ENCODE measurements around the gene CAPZB. TPM values are rescaled to one million over a fixed set of nuclear protein-coding genes. Genes with fewer than 3 reads are reported as not detected.

The CAPZB gene
- polyA plus RNA-seq, 2 of the 4 experiments (the other 2 are of a cell fraction), result 133 to 296 TPM

- no peak for FAIRE-seq
These were observed 143.9 kb downstream of the CAPZB start for GRCh38 chr1:19341201-19342061.

DNA sequence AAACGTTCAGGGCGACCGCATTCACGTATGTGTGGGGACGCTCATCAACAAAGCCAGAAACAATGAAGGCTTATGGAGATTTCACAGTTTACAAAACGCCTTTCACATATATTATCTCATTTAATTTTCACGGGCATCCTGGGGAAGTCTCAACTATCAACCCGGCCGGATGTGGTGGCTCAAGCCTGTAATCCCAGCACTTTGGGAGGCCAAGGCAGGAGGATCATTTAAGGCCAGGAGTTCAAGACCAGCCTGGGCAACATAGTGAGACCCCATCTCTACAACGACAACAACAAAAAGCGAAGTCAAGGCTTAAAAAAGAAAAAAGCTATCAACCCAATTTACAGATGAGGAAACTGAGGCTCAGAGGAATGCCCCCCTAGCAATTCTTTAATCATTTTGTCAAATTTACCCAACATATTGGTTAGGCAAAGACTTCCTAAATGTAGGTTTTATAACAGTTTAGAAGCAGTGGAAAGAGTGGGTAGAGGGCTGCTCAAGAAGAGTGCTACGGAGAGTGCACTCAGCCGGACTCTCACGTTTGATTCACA is 144.9 kb downstream of the CAPZB start:
- TF ChIP-seq KDM1A (IDR thresholded peaks at IDR 0.05; ENCODE audit: low read depth) (0 out of 2 replicates have a peak, but pooled peaks have one; percentile 37), HOXB5 (CRISPR knock-in tag; IDR thresholded peaks at IDR 0.05) (no peak)
- Histone ChIP-seq H3K4me1 (no peaks in the 10 kb centered on the region), H3K4me2 (no peak overlapping the region), H3K4me3 (no peak overlapping the region), H3K9me3 (no peaks in the 10 kb centered on the region), H3K27ac (no peak overlapping the region)
- DNase-seq (ENCODE audit: low read depth in 1 of 2, low spot score in 1 of 2) (no peak), FAIRE-seq (no peak), ATAC-seq (no peak)
- ChIA-PET POLR2A (no interaction called here), CTCF (interaction anchor here (0.7 to 2.4 kb wide), 6 partner anchors 9 to 311 kb away, joined by 3 to 8 read pairs (median 4); partner anchors contain the start of genes AKR7A2 and SLC66A1)
- WGBS (ENCODE audit: missing lambda C conversion rate), result 92% methylated on average over 14 of the region's 14 CpGs

More at GRCh38 chr1:19341201-19342061, 143.9 kb downstream of the CAPZB start:
- peak; percentile 17 to 27; a peak in 1 of 5 replicates for TF ChIP-seq RAD21 (conservative IDR thresholded peaks at IDR 0.05 in 1 of 2, IDR thresholded peaks at IDR 0.05 in 1 of 2)
- no peak for TF ChIP-seq EHMT2 (IDR thresholded peaks at IDR 0.05; ENCODE audit: low read depth)
- no peak for TF ChIP-seq HES2 (IDR thresholded peaks at IDR 0.05)
- 0 out of 2 replicates have a peak, but pooled peaks have one; percentile 44 for TF ChIP-seq POLR2AphosphoS2 (conservative IDR thresholded peaks at IDR 0.05; ENCODE audit: low read length)
- TF ChIP-seq, protein P1, sequence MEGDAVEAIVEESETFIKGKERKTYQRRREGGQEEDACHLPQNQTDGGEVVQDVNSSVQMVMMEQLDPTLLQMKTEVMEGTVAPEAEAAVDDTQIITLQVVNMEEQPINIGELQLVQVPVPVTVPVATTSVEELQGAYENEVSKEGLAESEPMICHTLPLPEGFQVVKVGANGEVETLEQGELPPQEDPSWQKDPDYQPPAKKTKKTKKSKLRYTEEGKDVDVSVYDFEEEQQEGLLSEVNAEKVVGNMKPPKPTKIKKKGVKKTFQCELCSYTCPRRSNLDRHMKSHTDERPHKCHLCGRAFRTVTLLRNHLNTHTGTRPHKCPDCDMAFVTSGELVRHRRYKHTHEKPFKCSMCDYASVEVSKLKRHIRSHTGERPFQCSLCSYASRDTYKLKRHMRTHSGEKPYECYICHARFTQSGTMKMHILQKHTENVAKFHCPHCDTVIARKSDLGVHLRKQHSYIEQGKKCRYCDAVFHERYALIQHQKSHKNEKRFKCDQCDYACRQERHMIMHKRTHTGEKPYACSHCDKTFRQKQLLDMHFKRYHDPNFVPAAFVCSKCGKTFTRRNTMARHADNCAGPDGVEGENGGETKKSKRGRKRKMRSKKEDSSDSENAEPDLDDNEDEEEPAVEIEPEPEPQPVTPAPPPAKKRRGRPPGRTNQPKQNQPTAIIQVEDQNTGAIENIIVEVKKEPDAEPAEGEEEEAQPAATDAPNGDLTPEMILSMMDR (IDR thresholded peaks at IDR 0.05), result peak; percentile 45
- no peak for TF ChIP-seq HOXB5 (CRISPR knock-in tag; IDR thresholded peaks at IDR 0.05)
- Histone ChIP-seq H3K4me1 (no peaks in the 10 kb centered on the region), H3K4me3 (no peak overlapping the region), H3K4me2 (no peak overlapping the region), H3K9me3 (no peaks in the 10 kb centered on the region), H3K27ac (no peak overlapping the region)
- 30% methylated on average over 16 of the region's 25 CpGs for WGBS (ENCODE audit: missing lambda C conversion rate)
- ChIA-PET CTCF (interaction anchor here (0.5 to 2.4 kb wide), 20 partner anchors 8 to 1140 kb away, joined by 3 to 7 read pairs (median 4); partner anchors contain the start of genes AKR7A2 and SLC66A1), POLR2A (no interaction called here)
- DNase-seq (ENCODE audit: low read depth in 1 of 2, low spot score in 1 of 2) (peak; percentile 74 to 82), ATAC-seq (peak; percentile 51 to 77)

DNA sequence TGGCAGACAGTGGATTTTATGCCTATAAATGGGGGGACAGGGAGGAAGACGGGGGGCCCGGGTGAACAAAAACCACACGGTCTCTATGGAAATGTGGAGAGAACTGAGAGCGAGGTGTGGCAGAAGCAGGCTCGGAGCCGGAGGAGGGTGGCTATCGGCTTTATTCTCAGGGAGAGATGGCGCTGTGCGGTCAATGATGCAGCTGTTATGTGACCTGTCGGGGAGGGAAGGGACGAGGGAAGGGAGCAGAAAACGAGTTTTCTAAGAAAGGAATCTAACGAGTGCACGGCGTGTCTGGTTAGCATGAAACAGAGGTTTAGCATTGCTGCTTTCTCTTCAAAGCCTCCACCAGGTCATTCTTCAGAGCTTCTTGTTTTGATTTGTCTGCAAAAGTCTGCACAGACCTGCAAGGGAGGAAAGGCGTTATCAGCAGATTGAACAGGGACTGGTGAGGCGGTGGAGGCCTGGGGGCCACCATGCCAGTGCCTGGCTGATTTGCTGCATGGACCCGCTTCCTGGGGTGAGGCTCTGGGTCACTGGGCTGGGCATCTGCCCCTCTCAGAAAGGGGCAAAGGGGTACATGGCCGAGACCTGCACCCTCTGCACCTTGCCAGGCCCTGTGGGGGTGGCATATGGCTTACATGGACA is 146.0 kb downstream of the CAPZB start:
- ATAC-seq, result no peak
- ChIA-PET POLR2A (no interaction called here), CTCF (interaction anchor here (1.0 to 1.7 kb wide), 2 partner anchors 9 to 312 kb away, joined by 3 to 8 read pairs; no protein-coding TSS in a partner anchor)
- 89% methylated on average over 17 of the region's 19 CpGs for WGBS (ENCODE audit: missing lambda C conversion rate)
- Histone ChIP-seq H3K4me1 (no peaks in the 10 kb centered on the region), H3K27ac (no peak overlapping the region), H3K9me3 (no peaks in the 10 kb centered on the region), H3K4me2 (no peak overlapping the region), H3K4me3 (no peak overlapping the region)
- DNase-seq (ENCODE audit: low read depth in 1 of 2, low spot score in 1 of 2), result no peak
- FAIRE-seq, result no peak
- TF ChIP-seq HOXB5 (CRISPR knock-in tag; IDR thresholded peaks at IDR 0.05), result no peak
- no peak for TF ChIP-seq E2F6 (IDR thresholded peaks at IDR 0.05; ENCODE audit: borderline replicate concordance, low read depth)
- TF ChIP-seq HES2 (IDR thresholded peaks at IDR 0.05), result no peak
- TF ChIP-seq, protein P2, sequence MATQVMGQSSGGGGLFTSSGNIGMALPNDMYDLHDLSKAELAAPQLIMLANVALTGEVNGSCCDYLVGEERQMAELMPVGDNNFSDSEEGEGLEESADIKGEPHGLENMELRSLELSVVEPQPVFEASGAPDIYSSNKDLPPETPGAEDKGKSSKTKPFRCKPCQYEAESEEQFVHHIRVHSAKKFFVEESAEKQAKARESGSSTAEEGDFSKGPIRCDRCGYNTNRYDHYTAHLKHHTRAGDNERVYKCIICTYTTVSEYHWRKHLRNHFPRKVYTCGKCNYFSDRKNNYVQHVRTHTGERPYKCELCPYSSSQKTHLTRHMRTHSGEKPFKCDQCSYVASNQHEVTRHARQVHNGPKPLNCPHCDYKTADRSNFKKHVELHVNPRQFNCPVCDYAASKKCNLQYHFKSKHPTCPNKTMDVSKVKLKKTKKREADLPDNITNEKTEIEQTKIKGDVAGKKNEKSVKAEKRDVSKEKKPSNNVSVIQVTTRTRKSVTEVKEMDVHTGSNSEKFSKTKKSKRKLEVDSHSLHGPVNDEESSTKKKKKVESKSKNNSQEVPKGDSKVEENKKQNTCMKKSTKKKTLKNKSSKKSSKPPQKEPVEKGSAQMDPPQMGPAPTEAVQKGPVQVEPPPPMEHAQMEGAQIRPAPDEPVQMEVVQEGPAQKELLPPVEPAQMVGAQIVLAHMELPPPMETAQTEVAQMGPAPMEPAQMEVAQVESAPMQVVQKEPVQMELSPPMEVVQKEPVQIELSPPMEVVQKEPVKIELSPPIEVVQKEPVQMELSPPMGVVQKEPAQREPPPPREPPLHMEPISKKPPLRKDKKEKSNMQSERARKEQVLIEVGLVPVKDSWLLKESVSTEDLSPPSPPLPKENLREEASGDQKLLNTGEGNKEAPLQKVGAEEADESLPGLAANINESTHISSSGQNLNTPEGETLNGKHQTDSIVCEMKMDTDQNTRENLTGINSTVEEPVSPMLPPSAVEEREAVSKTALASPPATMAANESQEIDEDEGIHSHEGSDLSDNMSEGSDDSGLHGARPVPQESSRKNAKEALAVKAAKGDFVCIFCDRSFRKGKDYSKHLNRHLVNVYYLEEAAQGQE (IDR thresholded peaks at IDR 0.05), result no peak
- TF ChIP-seq, protein P1 (IDR thresholded peaks at IDR 0.05), result no peak
- no peak for TF ChIP-seq ZSCAN20 (CRISPR knock-in tag; IDR thresholded peaks at IDR 0.05)
- TF ChIP-seq FOXS1 (CRISPR knock-in tag; IDR thresholded peaks at IDR 0.05), result no peak
- no peak for TF ChIP-seq KDM1A (IDR thresholded peaks at IDR 0.05; ENCODE audit: low read depth)
- TF ChIP-seq GATA3 (IDR thresholded peaks at IDR 0.05; ENCODE audit: borderline replicate concordance), result no peak
- TF ChIP-seq SMC3 (IDR thresholded peaks at IDR 0.05), result no peak
- TF ChIP-seq NPAS2 (CRISPR knock-in tag; IDR thresholded peaks at IDR 0.05; ENCODE audit: borderline replicate concordance), result no peak
- TF ChIP-seq CEBPB (IDR thresholded peaks at IDR 0.05), result no peak
- TF ChIP-seq RCOR1 (IDR thresholded peaks at IDR 0.05; ENCODE audit: low read depth, low read length), result no peak

Data from A549 (cell line).